WTC11 (cell line): ENCODE data around the gene ARHGAP45. TPM values are rescaled to one million over a fixed set of nuclear protein-coding genes. Genes with fewer than 3 reads are reported as not detected.
A peak's percentile ranks its signal among the peaks of the same experiment; 100 is the strongest.

Source experiments
- FOXJ3 ChIP-seq: sonication (generic); formaldehyde crosslinking; IDR thresholded peaks from 2 replicates; pipeline ENCODE4 v1.9.0; 2021; ENCODE audit warnings: missing genetic modification reagents, mild to moderate bottlenecking, borderline replicate concordance
- GRHL2 ChIP-seq: fragments of 250-450 bp; sonication (Bioruptor Pico); IDR thresholded peaks from 2 replicates; pipeline ENCODE4 v1.8.0; 2022; ENCODE audit warnings: mild to moderate bottlenecking, moderate library complexity; ENCODE audit not compliant: insufficient replicate concordance, severe bottlenecking
- GTF2I ChIP-seq: fragments of 250-450 bp; sonication (Bioruptor Pico); conservative IDR thresholded peaks from 2 replicates; pipeline ENCODE4 v1.4.0; 2021; ENCODE audit warnings: mild to moderate bottlenecking
- JAZF1 ChIP-seq: fragments of 250-450 bp; sonication (Bioruptor Pico); IDR thresholded peaks from 2 replicates; pipeline ENCODE4 v1.9.0; 2021; ENCODE audit warnings: moderate library complexity, mild to moderate bottlenecking, inconsistent platforms
- MXD4 ChIP-seq: fragments of 250-450 bp; sonication (Bioruptor Pico); IDR thresholded peaks from 2 replicates; pipeline ENCODE4 v1.8.0; 2021; ENCODE audit warnings: mild to moderate bottlenecking, moderate library complexity, borderline replicate concordance
- NFE2L1 ChIP-seq: sonication (generic); formaldehyde crosslinking; IDR thresholded peaks from 2 replicates; pipeline ENCODE4 v1.8.1; 2023; ENCODE audit warnings: missing genetic modification reagents
- NR2C2 ChIP-seq: sonication (generic); formaldehyde crosslinking; IDR thresholded peaks from 2 replicates; pipeline ENCODE4 v1.8.0; 2022; ENCODE audit warnings: mild to moderate bottlenecking, missing genetic modification reagents
- RELA ChIP-seq: sonication (generic); formaldehyde crosslinking; IDR thresholded peaks from 2 replicates; pipeline ENCODE4 v1.8.1; 2022; ENCODE audit warnings: missing genetic modification reagents, mild to moderate bottlenecking, borderline replicate concordance
- TP53 ChIP-seq: sonication (generic); formaldehyde crosslinking; IDR thresholded peaks from 2 replicates; pipeline ENCODE4 v1.8.1; 2023; ENCODE audit warnings: mild to moderate bottlenecking, missing genetic modification reagents
- total RNA-seq: library from RNA; stranded (reverse); gene quantifications from 3 replicates; pipeline ENCODE4 v1.2.3, GENCODE V29; 2021
- TF ChIP-seq, protein P1 (sequence below): sonication (generic); formaldehyde crosslinking; IDR thresholded peaks from 2 replicates; pipeline ENCODE4 v1.8.0; 2022; ENCODE audit warnings: missing genetic modification reagents
- TF ChIP-seq, protein P2 (sequence below): sonication (generic); formaldehyde crosslinking; IDR thresholded peaks from 2 replicates; pipeline ENCODE4 v1.8.1; 2022; ENCODE audit warnings: low read depth, mild to moderate bottlenecking, moderate library complexity, missing genetic modification reagents, borderline replicate concordance
- TF ChIP-seq, protein P3 (sequence below): fragments of 250-450 bp; sonication (Bioruptor Pico); IDR thresholded peaks from 2 replicates; pipeline ENCODE4 v1.9.0; 2021; ENCODE audit warnings: mild to moderate bottlenecking
- TF ChIP-seq, protein P4 (sequence below): sonication (generic); formaldehyde crosslinking; IDR thresholded peaks from 2 replicates; pipeline ENCODE4 v1.8.0; 2023; ENCODE audit warnings: missing genetic modification reagents
- TF ChIP-seq, protein P5 (sequence below): sonication (generic); formaldehyde crosslinking; IDR thresholded peaks from 2 replicates; pipeline ENCODE4 v1.8.1; 2023; ENCODE audit warnings: mild to moderate bottlenecking, missing genetic modification reagents
- TF ChIP-seq, protein P6 (sequence below): sonication (generic); formaldehyde crosslinking; IDR thresholded peaks from 2 replicates; pipeline ENCODE4 v1.8.1; 2023; ENCODE audit warnings: mild to moderate bottlenecking, missing genetic modification reagents, moderate library complexity
- TF ChIP-seq, protein P7 (sequence below): sonication (generic); formaldehyde crosslinking; IDR thresholded peaks from 2 replicates; pipeline ENCODE4 v1.8.1; 2022; ENCODE audit warnings: mild to moderate bottlenecking, missing genetic modification reagents, moderate library complexity, borderline replicate concordance
- TF ChIP-seq, protein P8 (sequence below): sonication (generic); formaldehyde crosslinking; IDR thresholded peaks from 2 replicates; pipeline ENCODE4 v1.8.1; 2023; ENCODE audit warnings: mild to moderate bottlenecking, missing genetic modification reagents
- TF ChIP-seq, protein P9 (sequence below): fragments of 250-450 bp; sonication (Bioruptor Pico); IDR thresholded peaks from 2 replicates; pipeline ENCODE4 v2.1.2; 2022; ENCODE audit warnings: mild to moderate bottlenecking, moderate library complexity
- TF ChIP-seq, protein P10 (sequence below): fragments of 250-450 bp; sonication (Bioruptor Pico); IDR thresholded peaks from 2 replicates; pipeline ENCODE4 v1.9.0; 2021; ENCODE audit warnings: mild to moderate bottlenecking, borderline replicate concordance

ARHGAP45 gene
- total RNA-seq, 1 experiment from 2014 or later = 40.9 TPM

DNA sequence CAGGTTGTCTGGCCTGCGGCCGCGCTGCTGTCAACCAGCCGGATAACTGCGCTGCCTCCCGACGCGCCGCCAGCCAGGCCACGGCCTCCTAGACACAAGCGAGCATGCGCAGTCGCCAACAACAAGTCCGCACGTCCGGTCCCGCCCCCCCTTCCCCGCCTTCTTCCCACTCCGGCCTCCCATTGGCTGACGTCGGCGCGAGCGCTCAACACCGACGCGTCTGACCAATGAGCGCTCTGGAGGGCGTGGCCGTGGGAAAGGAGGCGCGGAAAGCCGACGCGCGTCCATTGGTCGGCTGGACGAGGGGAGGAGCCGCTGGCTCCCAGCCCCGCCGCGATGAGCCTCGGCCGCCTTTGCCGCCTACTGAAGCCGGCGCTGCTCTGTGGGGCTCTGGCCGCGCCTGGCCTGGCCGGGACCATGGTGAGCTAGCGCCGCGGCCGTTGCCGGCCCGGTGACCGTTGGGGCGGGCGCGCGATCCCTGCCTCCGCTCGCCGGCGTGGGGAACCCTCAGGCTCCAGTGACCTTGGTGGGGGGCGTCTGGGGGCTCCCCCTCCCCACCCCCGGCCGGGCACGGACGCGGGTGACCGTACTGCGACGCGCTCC is 36.8 kb downstream of the ARHGAP45 start, which contains the start of gene GPX4 (continued):
- TF ChIP-seq, protein P1, sequence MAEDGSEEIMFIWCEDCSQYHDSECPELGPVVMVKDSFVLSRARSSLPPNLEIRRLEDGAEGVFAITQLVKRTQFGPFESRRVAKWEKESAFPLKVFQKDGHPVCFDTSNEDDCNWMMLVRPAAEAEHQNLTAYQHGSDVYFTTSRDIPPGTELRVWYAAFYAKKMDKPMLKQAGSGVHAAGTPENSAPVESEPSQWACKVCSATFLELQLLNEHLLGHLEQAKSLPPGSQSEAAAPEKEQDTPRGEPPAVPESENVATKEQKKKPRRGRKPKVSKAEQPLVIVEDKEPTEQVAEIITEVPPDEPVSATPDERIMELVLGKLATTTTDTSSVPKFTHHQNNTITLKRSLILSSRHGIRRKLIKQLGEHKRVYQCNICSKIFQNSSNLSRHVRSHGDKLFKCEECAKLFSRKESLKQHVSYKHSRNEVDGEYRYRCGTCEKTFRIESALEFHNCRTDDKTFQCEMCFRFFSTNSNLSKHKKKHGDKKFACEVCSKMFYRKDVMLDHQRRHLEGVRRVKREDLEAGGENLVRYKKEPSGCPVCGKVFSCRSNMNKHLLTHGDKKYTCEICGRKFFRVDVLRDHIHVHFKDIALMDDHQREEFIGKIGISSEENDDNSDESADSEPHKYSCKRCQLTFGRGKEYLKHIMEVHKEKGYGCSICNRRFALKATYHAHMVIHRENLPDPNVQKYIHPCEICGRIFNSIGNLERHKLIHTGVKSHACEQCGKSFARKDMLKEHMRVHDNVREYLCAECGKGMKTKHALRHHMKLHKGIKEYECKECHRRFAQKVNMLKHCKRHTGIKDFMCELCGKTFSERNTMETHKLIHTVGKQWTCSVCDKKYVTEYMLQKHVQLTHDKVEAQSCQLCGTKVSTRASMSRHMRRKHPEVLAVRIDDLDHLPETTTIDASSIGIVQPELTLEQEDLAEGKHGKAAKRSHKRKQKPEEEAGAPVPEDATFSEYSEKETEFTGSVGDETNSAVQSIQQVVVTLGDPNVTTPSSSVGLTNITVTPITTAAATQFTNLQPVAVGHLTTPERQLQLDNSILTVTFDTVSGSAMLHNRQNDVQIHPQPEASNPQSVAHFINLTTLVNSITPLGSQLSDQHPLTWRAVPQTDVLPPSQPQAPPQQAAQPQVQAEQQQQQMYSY (CRISPR knock-in tag) = no peak
- TF ChIP-seq, protein P2, sequence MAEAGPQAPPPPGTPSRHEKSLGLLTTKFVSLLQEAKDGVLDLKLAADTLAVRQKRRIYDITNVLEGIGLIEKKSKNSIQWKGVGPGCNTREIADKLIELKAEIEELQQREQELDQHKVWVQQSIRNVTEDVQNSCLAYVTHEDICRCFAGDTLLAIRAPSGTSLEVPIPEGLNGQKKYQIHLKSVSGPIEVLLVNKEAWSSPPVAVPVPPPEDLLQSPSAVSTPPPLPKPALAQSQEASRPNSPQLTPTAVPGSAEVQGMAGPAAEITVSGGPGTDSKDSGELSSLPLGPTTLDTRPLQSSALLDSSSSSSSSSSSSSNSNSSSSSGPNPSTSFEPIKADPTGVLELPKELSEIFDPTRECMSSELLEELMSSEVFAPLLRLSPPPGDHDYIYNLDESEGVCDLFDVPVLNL (CRISPR knock-in tag) = peak; percentile 35; the same call in 1 of the 2 replicates
- TF ChIP-seq, protein P3, sequence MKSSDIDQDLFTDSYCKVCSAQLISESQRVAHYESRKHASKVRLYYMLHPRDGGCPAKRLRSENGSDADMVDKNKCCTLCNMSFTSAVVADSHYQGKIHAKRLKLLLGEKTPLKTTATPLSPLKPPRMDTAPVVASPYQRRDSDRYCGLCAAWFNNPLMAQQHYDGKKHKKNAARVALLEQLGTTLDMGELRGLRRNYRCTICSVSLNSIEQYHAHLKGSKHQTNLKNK (CRISPR knock-in tag) = no peak
- TF ChIP-seq, protein P4, sequence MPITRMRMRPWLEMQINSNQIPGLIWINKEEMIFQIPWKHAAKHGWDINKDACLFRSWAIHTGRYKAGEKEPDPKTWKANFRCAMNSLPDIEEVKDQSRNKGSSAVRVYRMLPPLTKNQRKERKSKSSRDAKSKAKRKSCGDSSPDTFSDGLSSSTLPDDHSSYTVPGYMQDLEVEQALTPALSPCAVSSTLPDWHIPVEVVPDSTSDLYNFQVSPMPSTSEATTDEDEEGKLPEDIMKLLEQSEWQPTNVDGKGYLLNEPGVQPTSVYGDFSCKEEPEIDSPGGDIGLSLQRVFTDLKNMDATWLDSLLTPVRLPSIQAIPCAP (CRISPR knock-in tag) = no peak
- TF ChIP-seq JAZF1 (CRISPR knock-in tag) (no peak), MXD4 (CRISPR knock-in tag) (no peak), NR2C2 (CRISPR knock-in tag) (no peak), GTF2I (CRISPR knock-in tag) (no peak), NFE2L1 (CRISPR knock-in tag) (peak; percentile 64), TP53 (CRISPR knock-in tag) (0 out of 2 replicates have a peak, but pooled peaks have one; percentile 18), FOXJ3 (CRISPR knock-in tag) (no peak), RELA (CRISPR knock-in tag) (no peak; the same call in 1 of the 2 replicates), GRHL2 (CRISPR knock-in tag) (no peak)
- TF ChIP-seq, protein P5, sequence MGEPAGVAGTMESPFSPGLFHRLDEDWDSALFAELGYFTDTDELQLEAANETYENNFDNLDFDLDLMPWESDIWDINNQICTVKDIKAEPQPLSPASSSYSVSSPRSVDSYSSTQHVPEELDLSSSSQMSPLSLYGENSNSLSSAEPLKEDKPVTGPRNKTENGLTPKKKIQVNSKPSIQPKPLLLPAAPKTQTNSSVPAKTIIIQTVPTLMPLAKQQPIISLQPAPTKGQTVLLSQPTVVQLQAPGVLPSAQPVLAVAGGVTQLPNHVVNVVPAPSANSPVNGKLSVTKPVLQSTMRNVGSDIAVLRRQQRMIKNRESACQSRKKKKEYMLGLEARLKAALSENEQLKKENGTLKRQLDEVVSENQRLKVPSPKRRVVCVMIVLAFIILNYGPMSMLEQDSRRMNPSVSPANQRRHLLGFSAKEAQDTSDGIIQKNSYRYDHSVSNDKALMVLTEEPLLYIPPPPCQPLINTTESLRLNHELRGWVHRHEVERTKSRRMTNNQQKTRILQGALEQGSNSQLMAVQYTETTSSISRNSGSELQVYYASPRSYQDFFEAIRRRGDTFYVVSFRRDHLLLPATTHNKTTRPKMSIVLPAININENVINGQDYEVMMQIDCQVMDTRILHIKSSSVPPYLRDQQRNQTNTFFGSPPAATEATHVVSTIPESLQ (CRISPR knock-in tag) = no peak
- TF ChIP-seq, protein P6, sequence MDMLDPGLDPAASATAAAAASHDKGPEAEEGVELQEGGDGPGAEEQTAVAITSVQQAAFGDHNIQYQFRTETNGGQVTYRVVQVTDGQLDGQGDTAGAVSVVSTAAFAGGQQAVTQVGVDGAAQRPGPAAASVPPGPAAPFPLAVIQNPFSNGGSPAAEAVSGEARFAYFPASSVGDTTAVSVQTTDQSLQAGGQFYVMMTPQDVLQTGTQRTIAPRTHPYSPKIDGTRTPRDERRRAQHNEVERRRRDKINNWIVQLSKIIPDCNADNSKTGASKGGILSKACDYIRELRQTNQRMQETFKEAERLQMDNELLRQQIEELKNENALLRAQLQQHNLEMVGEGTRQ = no peak
- TF ChIP-seq, protein P7, sequence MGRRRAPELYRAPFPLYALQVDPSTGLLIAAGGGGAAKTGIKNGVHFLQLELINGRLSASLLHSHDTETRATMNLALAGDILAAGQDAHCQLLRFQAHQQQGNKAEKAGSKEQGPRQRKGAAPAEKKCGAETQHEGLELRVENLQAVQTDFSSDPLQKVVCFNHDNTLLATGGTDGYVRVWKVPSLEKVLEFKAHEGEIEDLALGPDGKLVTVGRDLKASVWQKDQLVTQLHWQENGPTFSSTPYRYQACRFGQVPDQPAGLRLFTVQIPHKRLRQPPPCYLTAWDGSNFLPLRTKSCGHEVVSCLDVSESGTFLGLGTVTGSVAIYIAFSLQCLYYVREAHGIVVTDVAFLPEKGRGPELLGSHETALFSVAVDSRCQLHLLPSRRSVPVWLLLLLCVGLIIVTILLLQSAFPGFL (CRISPR knock-in tag) = no peak
- TF ChIP-seq, protein P8, sequence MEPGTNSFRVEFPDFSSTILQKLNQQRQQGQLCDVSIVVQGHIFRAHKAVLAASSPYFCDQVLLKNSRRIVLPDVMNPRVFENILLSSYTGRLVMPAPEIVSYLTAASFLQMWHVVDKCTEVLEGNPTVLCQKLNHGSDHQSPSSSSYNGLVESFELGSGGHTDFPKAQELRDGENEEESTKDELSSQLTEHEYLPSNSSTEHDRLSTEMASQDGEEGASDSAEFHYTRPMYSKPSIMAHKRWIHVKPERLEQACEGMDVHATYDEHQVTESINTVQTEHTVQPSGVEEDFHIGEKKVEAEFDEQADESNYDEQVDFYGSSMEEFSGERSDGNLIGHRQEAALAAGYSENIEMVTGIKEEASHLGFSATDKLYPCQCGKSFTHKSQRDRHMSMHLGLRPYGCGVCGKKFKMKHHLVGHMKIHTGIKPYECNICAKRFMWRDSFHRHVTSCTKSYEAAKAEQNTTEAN (CRISPR knock-in tag) = peak; percentile 78; the same call in 1 of the 2 replicates
- TF ChIP-seq, protein P9, sequence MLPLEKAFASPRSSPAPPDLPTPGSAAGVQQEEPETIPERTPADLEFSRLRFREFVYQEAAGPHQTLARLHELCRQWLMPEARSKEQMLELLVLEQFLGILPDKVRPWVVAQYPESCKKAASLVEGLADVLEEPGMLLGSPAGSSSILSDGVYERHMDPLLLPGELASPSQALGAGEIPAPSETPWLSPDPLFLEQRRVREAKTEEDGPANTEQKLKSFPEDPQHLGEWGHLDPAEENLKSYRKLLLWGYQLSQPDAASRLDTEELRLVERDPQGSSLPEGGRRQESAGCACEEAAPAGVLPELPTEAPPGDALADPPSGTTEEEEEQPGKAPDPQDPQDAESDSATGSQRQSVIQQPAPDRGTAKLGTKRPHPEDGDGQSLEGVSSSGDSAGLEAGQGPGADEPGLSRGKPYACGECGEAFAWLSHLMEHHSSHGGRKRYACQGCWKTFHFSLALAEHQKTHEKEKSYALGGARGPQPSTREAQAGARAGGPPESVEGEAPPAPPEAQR (CRISPR knock-in tag) = no peak
- TF ChIP-seq, protein P10, sequence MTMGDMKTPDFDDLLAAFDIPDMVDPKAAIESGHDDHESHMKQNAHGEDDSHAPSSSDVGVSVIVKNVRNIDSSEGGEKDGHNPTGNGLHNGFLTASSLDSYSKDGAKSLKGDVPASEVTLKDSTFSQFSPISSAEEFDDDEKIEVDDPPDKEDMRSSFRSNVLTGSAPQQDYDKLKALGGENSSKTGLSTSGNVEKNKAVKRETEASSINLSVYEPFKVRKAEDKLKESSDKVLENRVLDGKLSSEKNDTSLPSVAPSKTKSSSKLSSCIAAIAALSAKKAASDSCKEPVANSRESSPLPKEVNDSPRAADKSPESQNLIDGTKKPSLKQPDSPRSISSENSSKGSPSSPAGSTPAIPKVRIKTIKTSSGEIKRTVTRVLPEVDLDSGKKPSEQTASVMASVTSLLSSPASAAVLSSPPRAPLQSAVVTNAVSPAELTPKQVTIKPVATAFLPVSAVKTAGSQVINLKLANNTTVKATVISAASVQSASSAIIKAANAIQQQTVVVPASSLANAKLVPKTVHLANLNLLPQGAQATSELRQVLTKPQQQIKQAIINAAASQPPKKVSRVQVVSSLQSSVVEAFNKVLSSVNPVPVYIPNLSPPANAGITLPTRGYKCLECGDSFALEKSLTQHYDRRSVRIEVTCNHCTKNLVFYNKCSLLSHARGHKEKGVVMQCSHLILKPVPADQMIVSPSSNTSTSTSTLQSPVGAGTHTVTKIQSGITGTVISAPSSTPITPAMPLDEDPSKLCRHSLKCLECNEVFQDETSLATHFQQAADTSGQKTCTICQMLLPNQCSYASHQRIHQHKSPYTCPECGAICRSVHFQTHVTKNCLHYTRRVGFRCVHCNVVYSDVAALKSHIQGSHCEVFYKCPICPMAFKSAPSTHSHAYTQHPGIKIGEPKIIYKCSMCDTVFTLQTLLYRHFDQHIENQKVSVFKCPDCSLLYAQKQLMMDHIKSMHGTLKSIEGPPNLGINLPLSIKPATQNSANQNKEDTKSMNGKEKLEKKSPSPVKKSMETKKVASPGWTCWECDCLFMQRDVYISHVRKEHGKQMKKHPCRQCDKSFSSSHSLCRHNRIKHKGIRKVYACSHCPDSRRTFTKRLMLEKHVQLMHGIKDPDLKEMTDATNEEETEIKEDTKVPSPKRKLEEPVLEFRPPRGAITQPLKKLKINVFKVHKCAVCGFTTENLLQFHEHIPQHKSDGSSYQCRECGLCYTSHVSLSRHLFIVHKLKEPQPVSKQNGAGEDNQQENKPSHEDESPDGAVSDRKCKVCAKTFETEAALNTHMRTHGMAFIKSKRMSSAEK (CRISPR knock-in tag) = no peak
